Activated naive CD4-positive, alpha-beta T cell treated with Interleukin-2 at 50 U/mL for 16 hours (primary cell): Measurements from ENCODE around the gene PAX3.

Experiments
- DNase-seq: peaks from one replicate; pipeline ENCODE4 v3.0.0-alpha.2; 2020

The PAX3 gene

GRCh38 chr2:222264791-222265320 lies 33.9 kb downstream of the PAX3 start:
- no peak for DNase-seq

- DNase-seq: no peak
Measured at GRCh38 chr2:222261504-222261903, 37.3 kb downstream of the PAX3 start.

- no peak for DNase-seq
Measured at GRCh38 chr2:222257645-222258044, 41.2 kb downstream of the PAX3 start.

- no peak for DNase-seq
Measured at GRCh38 chr2:222256250-222256649, 42.5 kb downstream of the PAX3 start.

- DNase-seq: no peak
Measured at GRCh38 chr2:222255090-222255489, 43.7 kb downstream of the PAX3 start.

GRCh38 chr2:222250313-222250712 lies 48.5 kb downstream of the PAX3 start:
- DNase-seq: no peak

- DNase-seq: no peak
Measured at GRCh38 chr2:222249444-222249843, 49.4 kb downstream of the PAX3 start.

GRCh38 chr2:222248818-222249217 lies 50.0 kb downstream of the PAX3 start:
- DNase-seq: no peak

GRCh38 chr2:222248256-222248655 lies 50.5 kb downstream of the PAX3 start:
- no peak for DNase-seq

GRCh38 chr2:222242532-222242931 lies 56.3 kb downstream of the PAX3 start:
- DNase-seq: no peak

GRCh38 chr2:222241128-222241870 lies 57.5 kb downstream of the PAX3 start:
- DNase-seq: no peak

- DNase-seq: no peak
Measured at GRCh38 chr2:222240676-222241049, 58.1 kb downstream of the PAX3 start.

GRCh38 chr2:222239945-222240675 lies 58.7 kb downstream of the PAX3 start:
- DNase-seq: no peak

GRCh38 chr2:222239091-222239490 lies 59.7 kb downstream of the PAX3 start:
- no peak for DNase-seq

- no peak for DNase-seq
Measured at GRCh38 chr2:222238072-222238471, 60.7 kb downstream of the PAX3 start.

GRCh38 chr2:222232839-222233238 lies 66.0 kb downstream of the PAX3 start:
- no peak for DNase-seq

- DNase-seq: no peak
Measured at GRCh38 chr2:222232372-222232771, 66.4 kb downstream of the PAX3 start.

- DNase-seq: no peak
Measured at GRCh38 chr2:222228054-222228453, 70.7 kb downstream of the PAX3 start.

- no peak for DNase-seq
Measured at GRCh38 chr2:222218786-222219185, 80.0 kb downstream of the PAX3 start.

GRCh38 chr2:222217712-222218111 lies 81.1 kb downstream of the PAX3 start:
- DNase-seq: no peak

GRCh38 chr2:222214885-222215284 lies 83.9 kb downstream of the PAX3 start:
- DNase-seq: no peak

- DNase-seq: no peak
Measured at GRCh38 chr2:222213049-222213448, 85.7 kb downstream of the PAX3 start.

GRCh38 chr2:222212571-222212970 lies 86.2 kb downstream of the PAX3 start:
- no peak for DNase-seq

GRCh38 chr2:222208010-222208690 lies 90.6 kb downstream of the PAX3 start:
- no peak for DNase-seq
